Neural progenitor cell (in vitro differentiated cells): Measurements from ENCODE around the gene LRFN2. TPM values are rescaled to one million over a fixed set of nuclear protein-coding genes. Genes with fewer than 3 reads are reported as not detected.

Source experiments
- DNase-seq: peaks from one replicate; pipeline ENCODE4 v3.0.0-alpha.2; 2016; ENCODE audit warnings: low spot score
- H2AFZ ChIP-seq: fragments of 200-600 bp; sonication (generic); replicated peaks from 2 replicates; pipeline ENCODE4 v1.6.1; 2016; ENCODE audit warnings: antibody characterized with exemption
- H3F3A ChIP-seq: fragments of 200-600 bp; sonication (generic); 2 replicates; pipeline ENCODE4 v1.6.1; 2016; ENCODE audit warnings: antibody characterized with exemption, low read depth
- H3K27ac ChIP-seq: fragments of 200-600 bp; sonication (generic); 2 replicates; pipeline ENCODE4 v1.5.1; 2016; ENCODE audit warnings: mild to moderate bottlenecking
- H3K27me3 ChIP-seq: fragments of 200-600 bp; sonication (generic); 2 replicates; pipeline ENCODE4 v1.6.1; 2016; ENCODE audit warnings: mild to moderate bottlenecking, moderate library complexity
- H3K36me3 ChIP-seq: fragments of 200-600 bp; sonication (generic); 2 replicates; pipeline ENCODE4 v1.5.1; 2016
- H3K4me1 ChIP-seq: fragments of 200-600 bp; sonication (generic); 2 replicates; pipeline ENCODE4 v1.6.1; 2016; ENCODE audit warnings: mixed run types
- H3K4me2 ChIP-seq: fragments of 200-600 bp; sonication (generic); 2 replicates; pipeline ENCODE4 v1.6.1; 2016
- H3K4me3 ChIP-seq: fragments of 200-600 bp; sonication (generic); 2 replicates; pipeline ENCODE4 v1.5.1; 2016
- H3K79me2 ChIP-seq: fragments of 200-600 bp; sonication (generic); 2 replicates; pipeline ENCODE4 v1.6.1; 2016; ENCODE audit warnings: low read depth
- H3K9ac ChIP-seq: fragments of 200-600 bp; sonication (generic); 2 replicates; pipeline ENCODE4 v1.6.1; 2016
- H3K9me3 ChIP-seq: fragments of 200-600 bp; sonication (generic); 2 replicates; pipeline ENCODE4 v1.5.1; 2016; ENCODE audit warnings: low read depth
- H4K20me1 ChIP-seq: fragments of 200-600 bp; sonication (generic); 2 replicates; pipeline ENCODE4 v1.6.1; 2016; ENCODE audit warnings: low read depth
- H3K27ac Mint-ChIP-seq: 3 replicates; pipeline ENCODE4 v1.8.0; 2021; ENCODE audit warnings: mixed read lengths
- H3K27me3 Mint-ChIP-seq: 2 replicates; pipeline ENCODE4 v1.8.0; 2022; ENCODE audit warnings: low read depth, mild to moderate bottlenecking, inconsistent platforms, moderate library complexity, mixed read lengths; ENCODE audit not compliant: insufficient read depth
- H3K36me3 Mint-ChIP-seq: 3 replicates; pipeline ENCODE4 v1.8.0; 2021; ENCODE audit warnings: mixed read lengths
- H3K4me1 Mint-ChIP-seq: 3 replicates; pipeline ENCODE4 v1.8.0; 2021; ENCODE audit warnings: mixed read lengths
- H3K4me3 Mint-ChIP-seq: 3 replicates; pipeline ENCODE4 v1.8.0; 2021; ENCODE audit warnings: mild to moderate bottlenecking, moderate library complexity, mixed read lengths
- H3K9me3 Mint-ChIP-seq: 3 replicates; pipeline ENCODE4 v1.8.0; 2020; ENCODE audit warnings: mixed read lengths
- CTCF ChIP-seq: fragments of 200-600 bp; sonication (generic); IDR thresholded peaks from 2 replicates; pipeline ENCODE4 v1.5.1; 2017; ENCODE audit warnings: antibody characterized with exemption, mild to moderate bottlenecking
- EZH2 ChIP-seq: fragments of 200-600 bp; sonication (generic); IDR thresholded peaks from 2 replicates; pipeline ENCODE4 v1.6.1; 2017; ENCODE audit warnings: antibody characterized with exemption, mild to moderate bottlenecking, moderate library complexity
- EZH2phosphoT487 ChIP-seq: fragments of 200-600 bp; sonication (generic); IDR thresholded peaks from 2 replicates; pipeline ENCODE4 v1.6.1; 2017; ENCODE audit warnings: antibody characterized with exemption
- total RNA-seq: library from RNA; depleted of rRNA; stranded (reverse); fragments of >200 nt; gene quantifications from 2 replicates; pipeline ENCODE4 v1.2.3, GENCODE V29; 2015; ENCODE audit warnings: low replicate concordance

Gene LRFN2
- total RNA-seq, 1 donor from 2014 or later = not detected

GRCh38 chr6:40359808-40360207 lies 227.4 kb downstream of the LRFN2 start:
- Histone ChIP-seq H3K4me3 (no peak overlapping the region), H3K4me1 (peaks cover 5% of the 10 kb centered on the region), H3K9me3 (no peaks in the 10 kb centered on the region), H4K20me1 (no peaks in the 10 kb centered on the region), H3K27me3 (no peaks in the 10 kb centered on the region), H3K79me2 (no peaks in the 10 kb centered on the region), H3K9ac (no peak overlapping the region), H3K4me2 (no peak overlapping the region), H3K27ac (no peak overlapping the region), H3K36me3 (no peaks in the 10 kb centered on the region), H2AFZ (no peak overlapping the region), H3F3A (no peaks in the 10 kb centered on the region)
- TF ChIP-seq EZH2 (no peak), CTCF (no peak)
- DNase-seq = no peak
- Mint-ChIP-seq H3K27me3 (peaks cover 2% of the 10 kb centered on the region), H3K36me3 (no peaks in the 10 kb centered on the region), H3K9me3 (no peaks in the 10 kb centered on the region), H3K4me1 (no peaks in the 10 kb centered on the region), H3K27ac (no peak overlapping the region), H3K4me3 (no peak overlapping the region)

DNA sequence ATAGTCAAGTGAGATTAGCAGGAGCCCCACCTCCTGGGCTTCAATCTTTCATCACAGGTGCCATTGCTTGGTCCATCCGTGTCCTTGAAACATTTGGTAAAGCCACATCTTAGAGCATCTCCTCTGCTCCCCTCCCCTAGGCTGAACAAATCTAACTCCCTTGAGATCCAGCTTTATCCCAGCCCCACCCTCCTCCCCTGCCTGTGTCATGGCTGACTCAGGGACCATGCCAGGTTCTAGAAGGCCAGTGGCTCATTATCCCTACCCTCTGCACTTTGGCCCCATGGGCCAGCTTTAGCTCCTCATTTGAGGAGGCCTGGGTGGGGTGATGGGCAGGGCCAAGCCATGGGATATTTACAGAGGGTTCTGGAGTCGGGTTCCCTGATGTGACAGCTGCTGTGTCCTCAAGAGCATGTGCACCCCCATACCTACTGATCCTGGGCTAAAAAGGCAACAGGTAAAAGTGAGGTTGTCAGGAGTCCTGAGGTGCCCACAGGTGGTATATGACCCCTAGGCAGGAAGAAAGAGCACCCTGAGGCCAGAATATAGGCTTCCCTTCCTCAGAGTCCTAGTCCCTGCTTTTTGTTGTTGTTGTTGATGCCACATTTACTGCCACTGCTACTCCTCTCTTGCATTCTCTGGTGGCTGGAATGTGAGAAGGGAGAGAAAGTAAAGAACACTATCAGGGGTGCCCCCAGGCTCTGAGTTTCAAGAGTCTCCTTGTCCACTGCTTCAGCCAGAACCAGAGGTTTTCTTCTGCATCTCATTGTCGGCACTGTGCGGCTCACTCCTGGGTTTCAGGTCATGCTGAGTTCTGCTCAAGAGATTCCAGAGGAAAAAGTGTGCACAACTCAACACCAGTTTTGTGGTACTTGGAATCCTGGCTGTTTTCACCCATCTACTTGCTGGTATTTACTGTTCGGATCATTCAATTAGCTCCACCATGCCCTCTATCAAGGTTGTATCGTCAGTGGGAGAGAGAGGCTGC lies 228.4 kb downstream of the LRFN2 start:
- DNase-seq = no peak
- no peak overlapping the region for H3K4me3 Mint-ChIP-seq
- H3K27ac Mint-ChIP-seq = no peak overlapping the region

DNA sequence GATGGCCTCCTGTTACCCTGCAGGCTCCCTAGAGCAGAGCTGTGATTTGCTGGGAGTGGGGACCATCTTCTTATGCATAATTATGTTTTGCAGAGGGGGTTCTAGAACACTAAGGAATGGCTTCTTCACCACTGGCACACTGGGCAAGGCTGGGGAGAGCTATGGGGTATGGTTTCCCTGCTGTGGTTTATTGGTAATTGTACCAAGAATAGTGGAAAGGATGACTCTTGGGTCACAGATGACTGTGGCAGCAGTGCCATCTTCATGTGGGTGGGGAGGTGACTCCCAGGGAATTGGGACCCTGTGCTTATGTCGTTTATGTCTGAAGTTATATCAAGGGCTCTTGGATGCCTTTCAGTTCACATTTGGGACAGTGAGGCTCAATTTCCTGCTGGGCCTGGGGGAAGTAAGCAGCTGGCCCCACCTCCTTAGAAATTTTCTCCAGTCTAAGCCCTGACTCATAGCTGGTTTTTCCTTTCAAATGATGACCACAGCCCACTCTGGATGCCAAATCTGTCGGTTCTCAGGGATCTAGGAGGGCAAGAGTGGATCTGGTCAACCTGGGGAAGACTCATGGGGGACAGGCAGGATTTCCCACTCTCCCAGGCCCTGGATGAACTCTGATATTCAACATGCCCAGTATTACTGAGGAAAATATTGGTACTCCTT lies 230.8 kb downstream of the LRFN2 start:
- Mint-ChIP-seq H3K9me3 (no peaks in the 10 kb centered on the region), H3K36me3 (no peaks in the 10 kb centered on the region), H3K27me3 (peaks cover 2% of the 10 kb centered on the region), H3K4me1 (no peaks in the 10 kb centered on the region), H3K4me3 (no peak overlapping the region), H3K27ac (no peak overlapping the region)
- Histone ChIP-seq H3F3A (no peaks in the 10 kb centered on the region), H2AFZ (no peak overlapping the region), H3K79me2 (no peaks in the 10 kb centered on the region), H3K27ac (no peak overlapping the region), H3K4me3 (no peak overlapping the region), H3K4me1 (peaks cover 5% of the 10 kb centered on the region), H3K27me3 (no peaks in the 10 kb centered on the region), H3K9ac (no peak overlapping the region), H3K4me2 (no peak overlapping the region), H4K20me1 (no peaks in the 10 kb centered on the region), H3K36me3 (no peaks in the 10 kb centered on the region), H3K9me3 (no peaks in the 10 kb centered on the region)
- DNase-seq = no peak
- TF ChIP-seq CTCF (no peak), EZH2phosphoT487 (no peak), EZH2 (no peak)

More for the DNA sequence above, 228.4 kb downstream of the LRFN2 start:
- H3K36me3 ChIP-seq = no peaks in the 10 kb centered on the region
- H3K27ac ChIP-seq = no peak overlapping the region
- no peaks in the 10 kb centered on the region for H3K9me3 ChIP-seq
- no peaks in the 10 kb centered on the region for H3F3A ChIP-seq
- no peak for TF ChIP-seq EZH2
- TF ChIP-seq EZH2phosphoT487 = no peak
- no peak for TF ChIP-seq CTCF
- H3K27me3 ChIP-seq = no peaks in the 10 kb centered on the region
- no peaks in the 10 kb centered on the region for H3K36me3 Mint-ChIP-seq
- H3K79me2 ChIP-seq = no peaks in the 10 kb centered on the region
- H3K9me3 Mint-ChIP-seq = no peaks in the 10 kb centered on the region
- no peaks in the 10 kb centered on the region for H3K4me1 Mint-ChIP-seq
- no peak overlapping the region for H3K9ac ChIP-seq
- peaks cover 2% of the 10 kb centered on the region for H3K27me3 Mint-ChIP-seq
- H3K4me1 ChIP-seq = peaks cover 5% of the 10 kb centered on the region
- H4K20me1 ChIP-seq = no peaks in the 10 kb centered on the region
- H3K4me3 ChIP-seq = no peak overlapping the region
- H2AFZ ChIP-seq = no peak overlapping the region
- H3K4me2 ChIP-seq = no peak overlapping the region
